GM21423 (cell line): ENCODE measurements around the gene CPZ.
"Not testable (repeated sequence)": the region's sequence is repeated elsewhere in the genome, so short reads cannot be mapped to it uniquely, and the experiment has no call there.

ENCODE experiments used
- ATAC-seq: cut with Tn5 transposase; IDR thresholded peaks from one replicate; pipeline ENCODE4 v1.9.1; 2021; ENCODE audit warnings: mild to moderate bottlenecking, moderate library complexity; ENCODE audit not compliant: unreplicated experiment

Gene CPZ

DNA sequence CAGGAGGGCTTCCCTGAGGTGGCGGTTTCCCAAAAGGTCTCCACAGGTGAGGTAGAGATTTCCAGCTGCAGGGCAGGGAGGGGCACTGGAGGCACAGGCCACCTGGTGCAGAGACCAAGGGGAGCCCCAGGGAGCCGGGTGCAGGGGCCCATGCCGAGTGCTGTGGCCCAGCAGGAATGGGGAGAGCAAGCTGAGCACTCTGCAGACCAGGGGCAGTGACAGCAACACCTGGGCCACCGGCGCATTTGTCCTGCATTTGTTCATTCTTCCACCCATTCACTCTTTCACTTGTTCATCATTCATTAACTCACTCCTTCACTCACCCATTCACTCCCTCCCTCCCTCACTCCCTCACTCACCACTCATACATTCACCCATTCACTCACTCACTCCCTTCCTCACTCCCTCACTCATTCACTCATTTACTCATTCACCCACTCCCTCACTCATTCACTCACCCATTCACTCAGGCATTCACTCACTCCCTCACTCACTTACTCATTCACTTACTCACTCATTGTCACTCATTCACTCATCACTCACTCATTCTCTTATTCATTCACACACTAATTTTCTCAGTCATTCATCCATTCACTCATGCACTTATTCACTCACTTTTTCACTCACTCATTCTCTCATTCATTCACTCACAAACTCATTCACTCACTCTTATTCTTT, 16.3 kb downstream of the CPZ start:
- no peak for ATAC-seq

DNA sequence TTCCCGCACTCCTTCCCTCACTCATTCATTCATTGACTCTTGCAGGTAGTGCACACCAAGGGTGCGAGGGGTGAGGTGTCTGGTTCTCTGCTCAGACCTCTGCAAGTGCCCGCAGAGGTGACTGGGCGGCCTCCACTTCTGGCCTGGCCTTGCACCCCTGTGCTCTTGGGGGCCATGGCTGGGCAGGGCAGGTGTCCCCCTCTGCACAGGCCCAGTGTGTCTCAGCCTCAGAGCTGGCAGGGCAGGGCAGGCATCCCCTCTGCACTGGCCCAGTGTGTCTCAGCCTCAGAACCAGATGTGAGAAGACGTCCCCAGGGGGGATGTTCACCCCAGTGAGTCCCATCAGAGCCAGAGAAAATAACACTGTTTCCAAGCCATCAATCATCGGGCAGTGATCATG, 16.8 kb downstream of the CPZ start:
- no peak for ATAC-seq

DNA sequence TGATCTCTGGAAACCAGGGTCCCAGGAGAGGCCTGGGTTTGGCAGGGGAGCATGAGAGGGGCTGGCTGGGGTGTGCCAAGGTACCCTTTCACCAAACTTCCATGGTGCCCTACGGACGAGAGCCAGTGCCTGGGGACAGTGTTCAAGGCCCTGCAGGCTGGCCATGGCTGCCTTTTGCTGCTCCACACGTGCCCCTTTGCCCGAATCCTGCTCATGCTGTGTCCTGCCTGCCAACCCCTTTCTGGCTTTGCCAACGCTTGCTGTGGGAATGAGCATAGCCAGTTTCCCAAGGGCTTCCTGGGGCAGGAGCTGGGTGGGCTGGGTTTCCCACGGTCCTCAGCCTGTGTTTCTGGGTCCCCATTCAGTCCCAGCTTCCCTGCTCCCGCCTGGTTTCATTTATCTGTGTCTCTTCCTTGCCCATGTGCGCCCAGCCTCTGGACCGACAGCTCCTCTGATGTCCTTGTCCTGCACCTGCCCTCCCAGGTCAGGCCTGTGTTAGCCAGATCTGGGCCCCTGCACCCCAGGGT, 17.3 kb downstream of the CPZ start:
- no peak for ATAC-seq

DNA sequence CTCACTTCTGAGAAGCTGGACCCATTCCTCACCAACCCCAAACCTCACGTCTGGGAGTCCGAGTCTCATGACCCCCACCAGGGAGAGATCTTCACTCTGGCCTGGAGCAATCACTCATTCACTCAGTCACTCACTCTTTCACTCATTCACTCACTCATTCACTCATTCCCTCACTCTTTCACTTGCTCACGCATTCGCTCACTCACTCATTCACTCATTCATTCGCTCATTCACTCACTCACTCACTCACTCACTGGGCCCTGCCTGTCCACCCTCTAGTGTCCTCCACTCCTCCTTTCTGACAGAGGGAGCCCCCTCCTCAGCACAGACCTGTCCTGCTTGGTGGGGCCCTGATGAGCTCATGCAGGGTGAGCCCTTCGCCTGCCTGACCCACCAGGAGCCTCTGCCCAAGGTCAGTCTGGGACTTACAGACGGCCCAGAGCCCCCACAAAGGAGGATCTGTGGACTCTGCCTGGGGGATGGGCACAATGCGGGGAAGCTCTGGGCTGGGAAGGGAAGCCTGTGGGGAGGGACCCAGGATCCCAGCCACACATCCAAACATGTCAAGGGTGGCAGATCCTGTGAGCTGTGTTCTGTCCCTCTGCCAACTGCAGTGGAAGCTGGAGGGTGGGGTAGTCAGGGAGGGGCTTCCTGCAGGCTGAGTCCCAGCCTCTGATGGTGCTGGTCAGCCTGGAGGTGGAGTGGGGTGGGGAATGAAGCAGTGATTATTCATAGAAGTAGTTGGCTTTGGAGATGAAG, 18.5 kb downstream of the CPZ start:
- ATAC-seq: no peak

DNA sequence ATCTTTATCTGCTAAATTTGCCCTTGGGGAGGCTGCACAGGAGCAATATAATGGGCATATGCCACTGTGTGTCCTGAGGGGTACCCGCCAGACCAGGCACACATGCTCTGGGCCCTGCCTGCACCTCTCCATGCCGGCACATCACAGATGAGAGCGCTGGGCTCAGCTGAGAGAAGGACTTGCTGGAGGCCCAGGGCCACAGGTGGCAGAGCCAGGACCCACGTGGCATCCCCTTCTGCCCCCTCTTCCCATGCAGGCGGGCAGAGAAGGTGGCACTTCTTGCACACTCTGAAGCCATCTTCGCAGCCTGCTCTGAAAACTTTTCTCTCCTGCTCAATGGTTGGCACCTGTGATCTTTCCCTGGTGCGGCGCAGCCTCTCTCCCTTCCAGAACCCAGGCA, 20.1 kb downstream of the CPZ start:
- ATAC-seq: no peak

- ATAC-seq: no peak
These were observed 21.1 kb downstream of the CPZ start for GRCh38 chr4:8613421-8614364.

- ATAC-seq: no peak
These were observed 22.0 kb downstream of the CPZ start for GRCh38 chr4:8614365-8615193.

- ATAC-seq: no peak
These were observed 22.8 kb downstream of the CPZ start for GRCh38 chr4:8615366-8615765.

GRCh38 chr4:8615921-8616787, 23.6 kb downstream of the CPZ start:
- ATAC-seq: no peak

- no peak for ATAC-seq
These were observed 24.3 kb downstream of the CPZ start for GRCh38 chr4:8616831-8617230.

GRCh38 chr4:8617486-8618040, 25.0 kb downstream of the CPZ start:
- ATAC-seq: no peak

- no peak for ATAC-seq
These were observed 25.9 kb downstream of the CPZ start for GRCh38 chr4:8618421-8618820.

DNA sequence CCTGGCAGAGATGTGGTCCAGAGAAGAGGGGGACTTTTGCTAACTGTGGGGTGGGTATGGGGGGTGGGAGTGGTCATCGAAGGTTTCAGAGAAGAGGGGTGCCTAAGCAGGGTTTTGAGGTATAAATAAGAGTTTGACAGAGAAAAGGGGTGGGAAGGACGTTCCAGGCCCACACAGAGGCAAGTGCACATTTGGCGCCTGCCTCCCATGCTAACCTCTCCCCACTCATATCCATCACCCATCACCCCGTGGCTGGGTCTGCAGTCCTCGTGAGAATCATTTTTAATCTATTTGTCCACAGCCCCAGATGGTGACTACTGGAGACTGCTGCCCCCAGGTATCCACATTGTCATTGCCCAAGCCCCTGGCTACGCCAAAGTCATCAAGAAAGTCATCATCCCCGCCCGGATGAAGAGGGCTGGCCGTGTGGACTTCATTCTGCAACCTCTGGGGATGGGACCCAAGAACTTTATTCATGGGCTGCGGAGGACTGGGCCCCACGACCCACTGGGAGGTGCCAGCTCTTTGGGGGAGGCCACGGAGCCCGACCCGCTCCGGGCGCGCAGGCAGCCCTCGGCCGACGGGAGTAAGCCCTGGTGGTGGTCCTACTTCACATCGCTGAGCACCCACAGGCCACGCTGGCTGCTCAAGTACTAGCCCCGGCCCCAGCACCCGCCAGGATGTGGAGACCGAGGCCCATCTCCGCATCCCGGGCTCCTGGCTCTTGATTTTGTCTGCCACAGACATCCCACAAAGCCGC, 26.6 kb downstream of the CPZ start:
- ATAC-seq: no peak

- ATAC-seq: not testable (repeated sequence)
These were observed 28.6 kb downstream of the CPZ start for GRCh38 chr4:8621135-8621534.

- not testable (repeated sequence) for ATAC-seq
These were observed 32.2 kb downstream of the CPZ start for GRCh38 chr4:8624601-8625272.

- not testable (repeated sequence) for ATAC-seq
These were observed 37.8 kb downstream of the CPZ start for GRCh38 chr4:8630240-8630905.

GRCh38 chr4:8631896-8632295, 39.3 kb downstream of the CPZ start:
- not testable (repeated sequence) for ATAC-seq
